ENCODE measurements around the gene RNF135.
"Not testable (repeated sequence)": the region's sequence is repeated elsewhere in the genome, so short reads cannot be mapped to it uniquely, and the experiment has no call there.

RNF135 gene

DNA sequence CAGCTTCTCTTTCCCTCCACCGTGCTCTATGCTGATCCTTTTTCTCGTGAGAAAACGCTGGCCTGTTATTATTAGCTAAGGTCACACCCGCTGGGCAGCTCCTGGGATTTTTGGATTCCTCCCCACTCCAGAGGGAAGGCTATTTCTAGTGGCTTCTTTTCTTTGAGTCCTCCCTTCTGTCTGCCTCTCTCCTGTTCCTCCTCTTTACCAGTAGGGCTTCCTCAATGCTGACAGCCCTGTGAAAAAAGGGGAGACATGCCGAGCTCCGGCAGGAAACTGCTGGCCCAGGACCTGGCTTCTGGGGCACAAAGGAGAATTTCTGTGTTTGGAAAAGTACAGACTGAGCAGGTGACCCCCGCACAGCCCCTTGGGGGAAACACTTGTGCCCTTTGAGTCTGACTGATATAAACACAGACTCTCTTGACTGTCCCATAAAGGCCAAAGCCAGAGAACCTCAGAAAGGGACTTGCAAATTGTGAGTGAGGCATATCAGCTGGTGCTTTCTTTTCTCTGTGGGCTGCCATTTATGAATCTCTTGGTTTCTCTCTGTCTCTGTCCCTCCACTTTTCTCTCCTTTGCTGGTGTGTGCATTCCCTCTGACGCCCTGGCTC lies 14.0 kb upstream of the RNF135 start:
- DNase-seq = no peak

DNA sequence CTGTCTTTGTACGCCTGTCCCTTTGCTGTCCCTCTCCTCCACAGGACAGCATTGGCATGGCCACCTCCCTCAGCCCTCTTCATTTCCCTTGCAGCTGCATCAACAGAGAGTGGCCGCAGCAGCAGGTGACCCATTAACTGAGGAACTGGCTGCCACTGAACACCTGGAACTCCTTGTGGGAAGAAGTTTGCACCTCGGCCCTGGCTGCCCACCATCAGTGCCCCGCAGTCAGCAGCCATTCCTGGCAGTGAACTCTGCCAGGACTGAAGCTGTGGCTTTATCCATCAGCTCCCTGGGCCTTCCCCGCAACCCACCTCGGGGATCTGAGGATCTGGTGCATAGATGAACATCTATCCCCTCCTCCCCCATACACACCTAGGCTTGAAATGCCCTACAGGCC lies 13.1 kb upstream of the RNF135 start:
- no peak for DNase-seq

DNA sequence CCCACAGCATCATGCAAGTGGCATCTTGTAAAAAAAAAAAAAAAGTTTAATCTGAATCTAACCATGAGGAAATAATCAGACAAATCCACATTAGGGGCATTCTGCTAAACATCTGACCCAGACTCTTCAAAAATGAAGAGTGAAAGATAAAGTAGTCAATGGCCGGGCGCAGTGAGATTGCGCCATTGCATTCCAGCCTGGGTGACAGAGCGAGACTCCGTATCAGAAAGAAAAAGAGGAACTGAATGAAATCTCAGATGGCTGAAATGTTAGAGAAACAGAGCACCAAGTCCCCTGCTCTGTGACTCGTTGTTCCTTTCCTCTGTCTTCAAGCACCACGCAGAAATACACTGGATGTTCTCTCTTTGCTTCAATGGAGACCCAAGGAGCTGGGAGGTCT lies 12.7 kb upstream of the RNF135 start:
- no peak for DNase-seq

DNA sequence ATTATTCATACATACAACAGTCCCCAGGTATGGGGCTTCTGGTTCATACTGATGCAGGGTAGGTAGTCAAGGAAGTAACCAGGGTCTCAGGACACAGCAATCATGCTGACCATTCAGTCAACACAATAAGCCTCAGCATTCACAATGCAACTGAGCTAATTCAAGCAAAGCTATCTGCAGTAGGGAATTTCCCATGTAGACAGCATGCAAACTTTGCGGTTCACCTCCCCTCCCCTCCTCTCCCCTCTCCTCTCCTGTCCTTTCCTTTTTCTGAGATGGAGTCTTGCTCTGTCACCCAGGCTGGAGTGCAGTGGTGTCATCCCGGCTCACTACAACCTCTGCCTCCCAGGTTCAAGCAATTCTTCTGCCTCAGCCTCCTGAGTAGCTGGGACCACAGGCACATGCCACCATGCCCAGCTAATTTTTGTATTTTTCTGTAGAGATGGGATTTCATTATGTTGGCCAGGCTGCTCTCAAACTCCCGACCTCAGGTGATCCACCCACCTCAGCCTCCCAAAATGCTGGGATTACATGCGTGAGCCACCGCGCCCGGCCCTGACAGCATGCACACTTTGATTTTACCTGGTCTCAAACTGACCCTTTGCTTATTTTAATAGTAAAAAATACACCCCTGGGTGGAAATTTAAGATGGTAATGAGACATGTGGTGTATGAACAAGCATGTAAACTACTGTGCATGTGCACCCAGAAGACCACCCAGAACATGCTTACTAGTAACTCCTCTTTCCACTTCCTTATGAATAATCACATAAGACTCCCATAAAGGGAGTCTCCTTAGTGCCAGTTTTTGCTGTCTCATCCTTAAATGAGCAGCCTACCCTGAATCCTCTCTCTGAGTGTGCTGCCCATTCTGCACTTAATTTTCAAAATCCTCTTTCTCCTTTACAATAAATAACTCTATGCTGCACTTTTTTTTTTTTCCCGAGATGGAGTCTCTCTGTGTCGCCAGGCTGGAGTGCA lies 9.3 kb upstream of the RNF135 start:
- DNase-seq = no peak

DNA sequence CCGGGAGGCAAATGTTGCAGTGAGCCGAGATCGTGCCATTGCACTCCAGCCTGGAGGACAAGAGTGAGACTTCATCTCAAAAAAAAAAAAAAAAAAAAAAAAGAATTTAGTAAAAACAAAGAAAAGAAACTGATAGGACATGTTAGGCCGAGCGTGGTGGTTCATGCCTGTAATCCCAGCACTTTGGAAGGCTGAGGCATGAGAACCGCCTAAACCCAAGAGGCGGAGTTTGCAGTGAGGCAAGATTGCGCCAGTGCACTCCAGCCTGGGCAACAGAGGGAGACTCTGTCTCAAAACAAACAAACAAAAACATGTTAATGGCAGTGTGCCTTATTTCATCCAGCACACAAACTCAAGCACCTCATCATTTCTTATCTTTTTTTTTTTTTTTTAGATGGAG lies 6.5 kb upstream of the RNF135 start:
- DNase-seq = not testable (repeated sequence)

DNA sequence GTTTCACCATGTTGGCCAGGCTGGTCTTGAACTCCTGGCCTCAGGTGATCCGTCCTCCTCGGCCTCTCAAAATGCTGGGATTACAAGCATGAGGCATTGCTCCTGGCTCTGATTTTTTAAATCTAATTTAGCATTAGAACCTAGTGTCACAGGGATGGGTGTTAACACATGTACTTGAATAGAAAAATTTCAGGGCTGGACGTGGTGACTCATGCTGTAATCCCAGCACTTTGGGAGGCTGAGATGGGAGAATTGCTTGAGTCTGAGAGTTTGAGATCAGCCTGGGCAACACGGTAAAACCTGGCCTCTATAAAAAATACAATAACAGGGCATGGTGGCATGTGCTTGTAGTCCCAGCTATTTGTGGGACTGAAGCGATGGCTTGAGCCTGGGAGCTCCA lies 6.0 kb upstream of the RNF135 start:
- DNase-seq = no peak

DNA sequence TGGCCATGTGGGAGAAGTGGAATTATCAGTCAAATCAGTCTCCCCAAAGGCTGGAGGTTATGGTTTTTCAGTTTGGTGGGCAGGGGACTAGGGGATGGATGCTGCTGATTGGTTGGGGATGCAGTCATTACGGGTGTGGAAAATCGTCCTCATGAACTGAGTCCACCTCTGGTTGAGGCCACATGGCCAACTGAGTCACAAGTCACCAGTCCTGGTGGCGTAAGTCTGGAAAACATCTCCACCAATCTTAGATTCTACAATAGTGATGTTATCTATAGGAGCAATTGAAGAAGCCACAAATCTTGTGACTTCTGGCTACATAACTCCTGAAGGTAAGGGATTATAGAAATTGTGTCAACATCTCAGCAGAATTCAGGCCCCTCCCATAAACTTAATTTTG lies 5.2 kb upstream of the RNF135 start:
- no peak for DNase-seq

DNA sequence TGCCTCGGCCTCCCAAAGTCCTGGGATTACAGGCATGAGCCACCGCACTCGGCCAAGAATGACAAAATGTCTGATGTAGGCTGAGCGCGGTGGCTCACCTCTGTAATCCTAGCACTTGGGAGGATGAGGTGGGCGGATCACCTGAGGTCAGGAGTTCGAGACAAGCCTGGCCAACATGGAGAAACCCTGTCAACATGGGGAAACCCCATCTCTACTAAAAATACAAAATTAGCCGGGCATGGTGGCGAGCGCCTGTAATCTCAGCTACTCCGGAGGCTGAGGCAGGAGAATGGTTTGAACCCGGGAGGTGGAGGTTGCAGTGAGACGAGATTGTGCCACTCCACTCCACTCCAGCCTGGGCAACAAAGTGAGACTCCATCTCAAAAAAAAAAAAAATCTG lies 2.9 kb upstream of the RNF135 start:
- not testable (repeated sequence) for DNase-seq

DNA sequence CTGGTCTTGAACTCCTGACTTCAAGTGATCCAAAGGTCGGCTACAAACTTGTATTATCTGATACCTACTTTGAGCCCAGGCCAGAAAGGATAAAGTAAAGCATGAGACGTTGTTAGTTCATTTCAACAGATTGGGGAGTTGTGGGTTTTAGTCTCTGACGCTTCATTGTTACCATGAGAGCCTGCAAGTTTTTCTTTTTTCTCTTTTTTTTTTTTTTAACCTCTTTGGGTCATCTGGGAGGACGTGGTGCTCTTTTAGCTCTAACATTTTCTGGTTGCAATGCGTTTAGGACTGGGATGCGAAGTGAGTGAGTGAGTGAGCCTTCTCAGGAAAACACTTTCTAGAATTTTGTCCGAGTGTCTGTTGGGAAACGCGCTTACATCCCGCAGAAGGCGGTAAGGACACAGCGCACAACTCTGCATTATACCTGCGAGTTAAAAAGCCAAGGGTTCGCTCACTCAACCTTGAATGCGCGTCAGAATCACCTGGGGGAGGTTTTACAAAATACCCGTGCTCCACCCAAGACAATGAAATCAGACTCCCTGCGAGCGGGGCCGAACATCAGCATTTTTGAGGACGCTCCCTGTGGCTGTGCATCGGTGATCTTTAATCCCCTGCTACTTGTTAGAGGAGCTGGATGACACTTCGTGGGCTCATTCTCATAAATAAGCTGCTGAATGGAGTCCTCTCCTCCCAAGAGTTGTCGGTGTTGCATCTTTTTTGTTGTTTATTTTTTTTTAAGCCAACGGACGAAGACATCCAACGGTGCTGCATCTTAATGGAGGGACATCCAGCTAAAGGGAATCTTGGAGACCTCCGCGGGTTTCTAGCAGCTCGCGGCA lies 629 bp upstream of the RNF135 start:
- DNase-seq = no peak

DNA sequence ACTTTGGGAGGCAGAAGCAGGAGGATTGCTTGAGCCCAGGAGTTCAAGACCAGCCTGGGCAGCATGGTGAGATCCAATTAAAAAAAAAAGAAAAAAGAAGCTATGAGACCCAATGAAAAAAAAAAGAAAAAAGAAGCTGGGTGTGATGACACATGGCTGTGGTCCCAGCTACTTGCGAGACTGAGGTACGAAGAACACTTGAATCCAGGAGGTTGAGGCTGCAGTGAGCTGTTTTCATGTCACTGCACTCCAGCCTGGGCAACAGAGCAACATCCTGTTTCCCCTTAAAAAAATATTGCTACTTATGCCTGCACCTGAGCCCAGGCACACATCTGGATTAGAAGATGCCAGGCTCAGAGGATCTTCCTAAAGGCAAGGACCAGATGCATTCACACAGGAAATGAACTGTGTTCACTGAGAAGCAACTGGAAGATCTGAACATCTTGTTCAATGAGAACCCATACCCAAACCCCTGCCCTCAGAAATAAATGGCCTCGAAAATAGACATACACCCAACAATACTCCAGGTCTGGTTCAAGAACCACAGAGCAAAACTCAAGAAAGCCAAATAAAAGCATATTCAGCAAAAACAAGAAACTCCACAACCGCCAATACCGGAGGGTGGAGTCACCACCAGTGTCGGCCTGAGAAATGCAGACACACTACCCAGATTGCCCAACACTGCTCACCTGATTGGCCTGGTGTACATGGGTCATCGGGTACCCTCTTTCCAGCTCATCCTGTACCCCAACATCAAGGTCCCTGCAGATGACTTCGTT lies 4.4 kb downstream of the RNF135 start:
- DNase-seq = no peak

DNA sequence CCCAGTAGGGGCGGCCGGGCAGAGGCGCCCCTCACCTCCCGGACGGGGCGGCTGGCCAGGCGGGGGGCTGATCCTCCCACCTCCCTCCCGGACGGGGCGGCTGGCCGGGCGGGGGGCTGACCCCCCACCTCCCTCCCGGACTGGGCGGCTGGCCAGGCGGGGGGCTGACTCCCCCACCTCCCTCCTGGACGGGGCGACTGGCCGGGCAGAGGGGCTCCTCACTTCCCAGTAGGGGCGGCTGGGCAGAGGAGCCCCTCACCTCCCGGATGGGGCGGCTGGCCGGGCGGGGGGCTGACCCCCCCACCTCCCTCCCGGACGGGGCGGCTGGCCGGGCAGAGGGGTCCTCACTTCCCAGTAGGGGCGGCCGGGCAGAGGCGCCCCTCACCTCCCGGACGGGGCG lies 9.1 kb downstream of the RNF135 start:
- DNase-seq = not testable (repeated sequence)

DNA sequence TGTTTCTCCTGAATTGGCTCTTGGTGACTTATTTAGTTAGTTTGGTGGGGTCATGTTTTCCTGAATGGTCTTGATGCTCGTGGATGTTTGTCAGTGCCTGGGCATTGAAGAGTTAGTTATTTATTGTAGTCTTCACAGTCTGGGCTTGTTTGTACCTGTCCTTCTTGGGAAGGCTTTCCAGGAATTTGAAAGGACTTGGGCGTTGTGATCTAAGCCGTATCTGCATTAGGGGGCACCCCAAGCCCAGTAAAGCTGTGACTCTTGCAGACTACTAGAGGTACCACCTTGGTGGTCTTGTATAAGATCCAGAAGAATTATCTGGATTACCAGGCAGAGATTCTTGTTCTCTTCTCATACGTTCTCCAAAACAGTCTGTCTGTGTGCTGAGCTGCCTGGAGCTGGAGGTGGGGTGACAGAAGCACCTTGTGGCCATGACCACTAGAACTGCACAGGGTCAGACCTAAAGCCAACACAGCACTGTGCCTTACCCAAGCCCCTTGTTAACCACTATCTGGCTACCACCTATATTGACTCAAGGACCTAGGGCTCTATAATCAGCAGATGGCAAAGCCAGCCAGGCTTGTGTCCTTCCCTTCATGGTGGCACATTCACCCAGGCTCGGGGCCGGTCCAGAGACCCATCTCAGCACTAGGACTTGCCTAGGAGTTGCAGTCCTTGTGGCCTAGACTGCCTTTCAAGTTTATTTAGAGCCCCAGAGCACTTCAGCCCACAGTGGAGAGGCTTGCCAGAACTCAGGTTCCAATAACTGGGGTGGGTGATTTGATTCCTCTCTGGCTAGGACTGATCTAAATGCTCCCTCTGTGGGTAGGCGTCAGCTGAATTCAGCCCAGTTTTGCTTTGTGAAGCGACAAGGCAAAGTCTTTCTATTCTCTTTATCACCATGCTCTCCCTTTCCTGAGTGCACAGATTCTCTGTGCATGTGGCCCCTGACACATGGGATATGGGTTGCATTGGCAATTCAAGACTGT lies 11.0 kb downstream of the RNF135 start:
- no peak for DNase-seq

DNA sequence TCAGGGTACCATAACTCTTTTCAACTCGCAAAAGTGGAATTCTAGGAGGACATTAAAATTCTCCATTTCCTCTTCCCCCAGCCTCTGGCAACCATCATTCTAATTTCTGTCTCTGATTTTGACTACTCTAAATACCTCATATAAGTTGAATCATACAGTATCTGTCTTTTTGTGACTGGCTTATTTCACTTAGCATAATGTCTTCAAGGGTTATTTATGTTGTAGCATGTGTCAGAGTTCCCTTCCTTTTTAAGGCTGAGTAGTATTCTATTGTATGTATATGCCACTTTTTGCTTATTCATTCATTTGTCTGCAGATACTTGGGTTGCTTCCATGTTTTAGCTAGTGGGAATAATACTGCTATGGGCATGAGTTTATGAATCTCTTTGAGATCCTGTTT lies 12.0 kb downstream of the RNF135 start:
- no peak for DNase-seq

DNA sequence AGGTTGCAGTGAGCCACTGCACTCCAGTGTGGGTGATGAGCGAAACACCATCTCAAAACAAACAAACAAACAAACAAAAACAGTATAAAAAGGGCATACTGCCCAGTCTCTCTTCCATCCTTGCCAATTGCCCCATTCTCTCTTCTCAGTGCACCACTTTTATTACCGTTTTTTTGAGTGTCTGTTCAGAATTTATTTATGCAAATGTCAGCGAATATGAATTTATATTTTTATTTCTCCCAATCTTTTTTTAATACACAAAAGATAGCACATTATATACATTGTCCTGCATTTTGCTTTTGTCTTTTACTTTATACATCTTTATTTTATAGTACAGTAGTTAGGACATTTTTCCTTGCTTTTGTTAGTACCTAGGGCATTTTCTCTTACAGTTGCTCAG lies 19.6 kb downstream of the RNF135 start:
- DNase-seq = no peak

DNA sequence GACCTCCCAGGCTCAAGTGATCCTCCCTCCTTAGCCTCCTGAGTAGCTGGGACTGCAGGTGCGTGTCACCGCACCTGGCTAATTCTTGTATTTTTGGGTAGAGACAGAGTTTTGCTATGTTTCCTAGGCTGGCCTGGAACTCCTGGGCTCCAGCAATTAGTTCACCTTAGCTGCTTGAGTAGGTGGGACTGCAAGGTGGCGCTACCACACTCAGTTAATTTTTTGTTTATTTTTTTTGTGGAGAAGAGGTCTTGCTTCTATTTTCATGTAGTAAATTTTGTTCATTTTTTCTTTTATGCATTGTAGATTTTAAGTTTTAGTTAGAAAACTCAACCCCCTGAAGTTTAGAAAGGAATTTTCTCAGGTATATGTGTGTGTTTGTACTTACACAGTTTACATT lies 21.7 kb downstream of the RNF135 start:
- DNase-seq = no peak

DNA sequence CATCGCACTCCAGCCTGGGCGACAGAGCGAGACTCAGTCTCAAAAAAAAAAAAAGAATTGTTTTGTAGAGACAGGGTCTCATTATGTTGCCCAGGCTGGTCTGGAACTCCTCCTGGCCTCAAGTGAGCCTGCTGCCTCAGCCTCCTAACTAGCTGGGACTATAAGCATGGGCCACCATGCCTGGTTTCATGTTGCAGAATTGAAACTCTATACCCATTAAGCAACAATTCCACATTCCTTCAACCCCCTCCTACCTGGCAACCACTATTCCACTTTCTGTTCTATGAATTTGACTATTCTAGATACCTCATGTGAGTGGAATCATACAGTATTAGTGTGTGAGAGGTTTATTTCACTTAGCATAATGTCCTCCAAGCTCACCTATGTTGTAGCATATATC lies 24.5 kb downstream of the RNF135 start:
- no peak for DNase-seq

DNA sequence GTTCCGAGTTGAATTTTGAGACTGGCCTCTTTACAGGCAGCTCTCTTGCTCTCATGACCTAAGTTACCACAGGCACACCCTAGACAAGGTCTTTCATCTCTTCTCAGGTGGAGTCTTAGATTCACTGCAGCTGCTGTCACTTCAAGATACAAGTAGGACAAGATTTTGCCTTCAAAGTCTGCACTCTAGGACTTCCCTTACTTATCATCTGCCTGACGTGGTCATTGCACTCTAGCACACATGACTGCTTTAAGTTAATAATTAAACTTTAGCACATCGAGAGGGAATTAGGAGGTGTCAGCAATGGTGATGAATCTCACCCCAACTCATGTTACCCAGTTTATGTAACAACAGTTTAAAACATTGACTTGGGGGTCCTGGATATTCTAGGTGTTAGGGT lies 25.6 kb downstream of the RNF135 start:
- DNase-seq = no peak

DNA sequence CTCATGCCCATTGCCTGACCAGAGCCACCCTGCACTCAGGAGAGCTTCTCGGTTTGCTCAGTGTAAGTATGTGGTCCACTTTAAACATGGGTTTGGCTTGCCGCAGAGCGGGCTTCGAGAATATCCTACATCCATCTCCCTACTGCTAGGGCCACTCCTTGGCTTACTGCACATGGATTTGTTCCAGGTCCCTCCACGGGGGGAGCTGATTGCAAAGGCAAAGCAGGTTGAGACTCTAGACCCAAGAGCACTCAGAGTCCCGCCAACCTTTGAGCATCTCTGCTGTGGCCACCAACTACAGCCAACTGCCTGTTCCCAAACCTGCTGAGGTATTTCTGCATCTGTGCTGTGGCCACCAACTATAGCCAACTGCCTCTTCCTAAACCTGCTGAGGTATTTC lies 26.4 kb downstream of the RNF135 start:
- DNase-seq = no peak

DNA sequence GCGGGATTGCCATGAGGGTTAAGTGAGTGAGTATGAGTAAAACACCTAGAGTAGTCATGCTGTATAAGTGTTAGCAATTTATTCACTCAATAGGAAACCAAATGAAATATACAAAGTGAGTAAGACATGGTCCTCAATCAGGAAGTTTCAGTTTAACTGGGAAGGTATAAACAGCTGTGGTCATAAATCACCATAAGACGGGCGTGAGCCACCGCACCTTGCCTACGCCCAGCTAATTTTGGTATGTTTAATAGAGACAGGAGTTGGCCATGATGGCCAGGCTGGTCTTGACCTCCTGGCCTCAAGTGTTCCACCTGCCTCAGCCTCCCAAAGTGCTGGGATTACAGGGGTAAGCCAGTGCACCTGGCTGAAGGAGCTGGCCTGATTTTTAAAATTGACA lies 27.0 kb downstream of the RNF135 start:
- DNase-seq = no peak

DNA sequence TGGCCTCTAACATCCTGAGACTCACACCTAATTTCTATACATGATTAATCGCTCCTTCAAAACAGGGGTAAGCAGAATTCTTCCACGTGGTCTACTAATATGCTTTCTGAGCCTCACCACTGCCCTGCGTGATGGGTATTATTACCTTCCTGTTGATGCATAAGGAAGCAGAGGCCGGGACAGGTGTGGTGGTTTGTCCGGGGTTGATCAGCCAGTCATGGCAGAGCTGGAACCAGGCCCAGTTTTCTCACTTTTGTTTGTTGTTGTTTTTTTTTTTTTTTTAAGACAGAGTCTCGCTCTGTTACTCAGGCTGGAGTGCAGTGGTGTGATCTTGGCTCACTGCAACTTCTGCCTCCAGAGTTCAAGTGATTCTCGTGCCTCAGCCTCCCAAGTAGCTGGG lies 31.2 kb downstream of the RNF135 start:
- DNase-seq = no peak

DNA sequence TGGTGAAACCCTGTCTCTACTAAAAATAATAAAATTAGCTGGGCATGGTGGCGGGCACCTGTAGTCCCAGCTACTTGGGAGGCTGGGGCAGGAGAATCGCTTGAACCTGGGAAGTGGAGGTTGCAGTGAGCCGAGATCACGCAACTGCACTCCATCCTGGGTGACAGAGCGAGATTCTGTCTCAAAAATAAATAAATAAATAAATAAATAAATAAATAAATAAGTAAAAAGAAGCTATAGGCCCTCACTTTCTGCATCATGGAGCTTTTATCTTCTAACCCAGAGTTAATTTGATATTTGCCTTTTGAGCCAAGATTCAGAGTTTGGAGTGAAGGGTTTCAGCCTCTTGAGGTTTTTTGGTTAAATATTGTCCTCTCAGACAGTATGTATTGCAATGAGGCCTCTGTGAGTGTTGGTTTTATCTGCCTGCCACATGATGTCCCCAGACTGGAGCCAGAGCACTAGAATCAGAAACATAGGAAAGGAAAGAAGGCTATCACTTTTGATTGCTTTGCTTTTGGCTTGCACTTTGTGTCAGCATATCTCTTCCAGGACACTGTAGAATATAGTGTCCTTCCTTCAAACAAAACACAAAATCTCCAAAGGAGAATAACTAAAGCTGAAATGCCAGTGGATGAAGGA lies 32.5 kb downstream of the RNF135 start:
- DNase-seq = no peak
